IPS-18a (cell line): Measurements from ENCODE around the gene TPO.

Experiments
- H3K27ac ChIP-seq: one replicate; pipeline ENCODE4 v1.5.1; 2013; ENCODE audit warnings: low read length
- H3K27me3 ChIP-seq: one replicate; pipeline ENCODE4 v1.6.1; 2013; ENCODE audit warnings: mild to moderate bottlenecking, low read length; ENCODE audit not compliant: control insufficient read depth, insufficient read depth
- H3K36me3 ChIP-seq: one replicate; pipeline ENCODE4 v1.6.1; 2013; ENCODE audit warnings: low read depth, low read length; ENCODE audit not compliant: control insufficient read depth
- H3K4me1 ChIP-seq: one replicate; pipeline ENCODE4 v1.6.1; 2013; ENCODE audit warnings: low read depth, low read length; ENCODE audit not compliant: control insufficient read depth
- H3K4me3 ChIP-seq: one replicate; pipeline ENCODE4 v1.5.1; 2013; ENCODE audit warnings: low read length
- H3K9ac ChIP-seq: one replicate; pipeline ENCODE4 v1.6.1; 2013; ENCODE audit warnings: mild to moderate bottlenecking, low read length, moderate library complexity
- H3K9me3 ChIP-seq: one replicate; pipeline ENCODE4 v1.6.1; 2013; ENCODE audit warnings: low read depth, low read length; ENCODE audit not compliant: control insufficient read depth

The TPO gene

GRCh38 chr2:1430491-1430890 lies 17.2 kb downstream of the TPO start:
- H3K4me3 ChIP-seq, result no peak overlapping the region
- H3K27me3 ChIP-seq, result no peaks in the 10 kb centered on the region
- H3K9ac ChIP-seq, result no peak overlapping the region
- no peaks in the 10 kb centered on the region for H3K36me3 ChIP-seq
- no peaks in the 10 kb centered on the region for H3K9me3 ChIP-seq
- peaks cover 6% of the 10 kb centered on the region for H3K4me1 ChIP-seq
- no peak overlapping the region for H3K27ac ChIP-seq

- Histone ChIP-seq H3K4me1 (peaks cover 6% of the 10 kb centered on the region), H3K9ac (no peak overlapping the region), H3K27me3 (no peaks in the 10 kb centered on the region), H3K27ac (no peak overlapping the region), H3K9me3 (no peaks in the 10 kb centered on the region), H3K4me3 (no peak overlapping the region), H3K36me3 (no peaks in the 10 kb centered on the region)
Measured at GRCh38 chr2:1431886-1432400, 18.7 kb downstream of the TPO start.

GRCh38 chr2:1432726-1433125 lies 19.5 kb downstream of the TPO start:
- no peaks in the 10 kb centered on the region for H3K9me3 ChIP-seq

GRCh38 chr2:1436369-1436768 lies 23.1 kb downstream of the TPO start:
- H3K4me3 ChIP-seq, result no peak overlapping the region
- H3K9ac ChIP-seq, result no peak overlapping the region
- no peaks in the 10 kb centered on the region for H3K4me1 ChIP-seq
- no peaks in the 10 kb centered on the region for H3K36me3 ChIP-seq
- no peak overlapping the region for H3K27ac ChIP-seq
- H3K9me3 ChIP-seq, result no peaks in the 10 kb centered on the region
- no peaks in the 10 kb centered on the region for H3K27me3 ChIP-seq

More at GRCh38 chr2:1432726-1433125, 19.5 kb downstream of the TPO start:
- Histone ChIP-seq H3K4me1 (peaks cover 6% of the 10 kb centered on the region), H3K27ac (no peak overlapping the region), H3K4me3 (no peak overlapping the region), H3K9ac (no peak overlapping the region), H3K36me3 (no peaks in the 10 kb centered on the region), H3K27me3 (no peaks in the 10 kb centered on the region)

GRCh38 chr2:1437101-1437500 lies 23.8 kb downstream of the TPO start:
- no peak overlapping the region for H3K27ac ChIP-seq
- H3K4me3 ChIP-seq, result no peak overlapping the region
- no peak overlapping the region for H3K9ac ChIP-seq
- H3K36me3 ChIP-seq, result no peaks in the 10 kb centered on the region
- no peaks in the 10 kb centered on the region for H3K9me3 ChIP-seq
- no peaks in the 10 kb centered on the region for H3K27me3 ChIP-seq
- H3K4me1 ChIP-seq, result no peaks in the 10 kb centered on the region

- H3K4me3 ChIP-seq, result no peak overlapping the region
- no peak overlapping the region for H3K27ac ChIP-seq
- no peaks in the 10 kb centered on the region for H3K27me3 ChIP-seq
- H3K9ac ChIP-seq, result no peak overlapping the region
- H3K9me3 ChIP-seq, result no peaks in the 10 kb centered on the region
- no peaks in the 10 kb centered on the region for H3K4me1 ChIP-seq
- no peaks in the 10 kb centered on the region for H3K36me3 ChIP-seq
Measured at GRCh38 chr2:1437537-1437936, 24.3 kb downstream of the TPO start.

GRCh38 chr2:1438972-1439371 lies 25.7 kb downstream of the TPO start:
- Histone ChIP-seq H3K4me3 (no peak overlapping the region), H3K9ac (no peak overlapping the region), H3K36me3 (no peaks in the 10 kb centered on the region), H3K27ac (no peak overlapping the region), H3K4me1 (no peaks in the 10 kb centered on the region), H3K27me3 (no peaks in the 10 kb centered on the region), H3K9me3 (no peaks in the 10 kb centered on the region)

- Histone ChIP-seq H3K4me1 (no peaks in the 10 kb centered on the region), H3K4me3 (no peak overlapping the region), H3K27ac (no peak overlapping the region), H3K9ac (no peak overlapping the region), H3K9me3 (no peaks in the 10 kb centered on the region), H3K36me3 (no peaks in the 10 kb centered on the region), H3K27me3 (no peaks in the 10 kb centered on the region)
Measured at GRCh38 chr2:1440581-1440980, 27.3 kb downstream of the TPO start.

- no peaks in the 10 kb centered on the region for H3K9me3 ChIP-seq
- H3K4me3 ChIP-seq, result no peak overlapping the region
- no peak overlapping the region for H3K9ac ChIP-seq
- H3K27ac ChIP-seq, result no peak overlapping the region
- no peaks in the 10 kb centered on the region for H3K36me3 ChIP-seq
- H3K27me3 ChIP-seq, result peaks cover 4% of the 10 kb centered on the region
- no peaks in the 10 kb centered on the region for H3K4me1 ChIP-seq
Measured at GRCh38 chr2:1446301-1446700, 33.0 kb downstream of the TPO start.

- Histone ChIP-seq H3K9ac (no peak overlapping the region), H3K36me3 (no peaks in the 10 kb centered on the region), H3K4me1 (no peaks in the 10 kb centered on the region), H3K27ac (no peak overlapping the region), H3K4me3 (no peak overlapping the region), H3K27me3 (peaks cover 4% of the 10 kb centered on the region), H3K9me3 (no peaks in the 10 kb centered on the region)
Measured at GRCh38 chr2:1448009-1448408, 34.7 kb downstream of the TPO start.

GRCh38 chr2:1450915-1451314 lies 37.7 kb downstream of the TPO start:
- no peak overlapping the region for H3K9ac ChIP-seq
- H3K27ac ChIP-seq, result no peak overlapping the region
- no peak overlapping the region for H3K4me3 ChIP-seq
- H3K27me3 ChIP-seq, result peaks cover 4% of the 10 kb centered on the region
- H3K9me3 ChIP-seq, result no peaks in the 10 kb centered on the region
- no peaks in the 10 kb centered on the region for H3K4me1 ChIP-seq
- no peaks in the 10 kb centered on the region for H3K36me3 ChIP-seq

- Histone ChIP-seq H3K9me3 (no peaks in the 10 kb centered on the region), H3K9ac (no peak overlapping the region), H3K27me3 (peaks cover 4% of the 10 kb centered on the region), H3K36me3 (no peaks in the 10 kb centered on the region), H3K4me3 (no peak overlapping the region), H3K27ac (no peak overlapping the region), H3K4me1 (no peaks in the 10 kb centered on the region)
Measured at GRCh38 chr2:1451422-1451821, 38.2 kb downstream of the TPO start.
